Measurements from ENCODE around the gene FBXO28. TPM values are rescaled to one million over a fixed set of nuclear protein-coding genes. Genes with fewer than 3 reads are reported as not detected.
"Not testable (repeated sequence)": the region's sequence is repeated elsewhere in the genome, so short reads cannot be mapped to it uniquely, and the experiment has no call there.

FBXO28 gene
- total RNA-seq, 2 donors from 2014 or later, result 26.2 to 29.5 TPM

- peaks cover 5% of the 10 kb centered on the region for H3K4me1 Mint-ChIP-seq
- no peaks in the 10 kb centered on the region for H3K9me3 Mint-ChIP-seq
- H3K36me3 Mint-ChIP-seq (ENCODE audit: low read depth), result peaks cover 6% of the 10 kb centered on the region
- H3K27ac Mint-ChIP-seq, result no peak overlapping the region
- no peak for ATAC-seq (replicated peaks)
- H3K27me3 Mint-ChIP-seq, result no peaks in the 10 kb centered on the region
- no peak overlapping the region for H3K4me3 Mint-ChIP-seq
Measured at GRCh38 chr1:224199679-224200078, 85.8 kb downstream of the FBXO28 start.

GRCh38 chr1:224201383-224201782, 87.5 kb downstream of the FBXO28 start:
- H3K4me1 Mint-ChIP-seq, result peaks cover 10% of the 10 kb centered on the region
- ATAC-seq (replicated peaks), result no peak
- H3K9me3 Mint-ChIP-seq, result no peaks in the 10 kb centered on the region
- H3K4me3 Mint-ChIP-seq, result no peak overlapping the region
- H3K27ac Mint-ChIP-seq, result no peak overlapping the region
- H3K27me3 Mint-ChIP-seq, result no peaks in the 10 kb centered on the region
- H3K36me3 Mint-ChIP-seq (ENCODE audit: low read depth), result no peaks in the 10 kb centered on the region

GRCh38 chr1:224201853-224202252, 87.9 kb downstream of the FBXO28 start:
- Mint-ChIP-seq H3K36me3 (ENCODE audit: low read depth) (no peaks in the 10 kb centered on the region), H3K4me3 (no peak overlapping the region), H3K27ac (no peak overlapping the region), H3K9me3 (no peaks in the 10 kb centered on the region), H3K4me1 (peaks cover 9% of the 10 kb centered on the region), H3K27me3 (no peaks in the 10 kb centered on the region)
- ATAC-seq (replicated peaks), result no peak

- H3K36me3 Mint-ChIP-seq (ENCODE audit: low read depth), result no peaks in the 10 kb centered on the region
- peaks cover 5% of the 10 kb centered on the region for H3K4me1 Mint-ChIP-seq
- no peak for ATAC-seq (replicated peaks)
- no peak overlapping the region for H3K27ac Mint-ChIP-seq
- H3K9me3 Mint-ChIP-seq, result no peaks in the 10 kb centered on the region
- no peaks in the 10 kb centered on the region for H3K27me3 Mint-ChIP-seq
- H3K4me3 Mint-ChIP-seq, result no peak overlapping the region
Measured at GRCh38 chr1:224203243-224204016, 89.5 kb downstream of the FBXO28 start.

GRCh38 chr1:224205438-224205840, 91.5 kb downstream of the FBXO28 start:
- H3K27ac Mint-ChIP-seq, result peak overlapping the region; percentile 64
- no peaks in the 10 kb centered on the region for H3K27me3 Mint-ChIP-seq
- H3K9me3 Mint-ChIP-seq, result no peaks in the 10 kb centered on the region
- ATAC-seq (replicated peaks), result peak; percentile 90
- peaks cover 5% of the 10 kb centered on the region for H3K4me1 Mint-ChIP-seq
- peak overlapping the region; percentile 72 for H3K4me3 Mint-ChIP-seq
- no peaks in the 10 kb centered on the region for H3K36me3 Mint-ChIP-seq (ENCODE audit: low read depth)

- peak overlapping the region; percentile 72 for H3K4me3 Mint-ChIP-seq
- not testable (repeated sequence) for ATAC-seq (replicated peaks); H3K4me1 Mint-ChIP-seq; H3K36me3 Mint-ChIP-seq (ENCODE audit: low read depth); H3K9me3 Mint-ChIP-seq; H3K27me3 Mint-ChIP-seq
- H3K27ac Mint-ChIP-seq, result peak overlapping the region; percentile 64
Measured at GRCh38 chr1:224205931-224206538, 92.1 kb downstream of the FBXO28 start.

GRCh38 chr1:224211206-224211962, 97.5 kb downstream of the FBXO28 start:
- no peak for ATAC-seq (replicated peaks)

More at GRCh38 chr1:224211206-224211962, 97.5 kb downstream of the FBXO28 start:
- Mint-ChIP-seq H3K4me3 (no peak overlapping the region), H3K4me1 (no peaks in the 10 kb centered on the region), H3K27ac (no peak overlapping the region), H3K36me3 (ENCODE audit: low read depth) (no peaks in the 10 kb centered on the region), H3K27me3 (no peaks in the 10 kb centered on the region), H3K9me3 (no peaks in the 10 kb centered on the region)

Other genes with a start within 250 kb of the FBXO28 start
- 10 to 100 TPM; 37.7 to 72.3 TPM for gene DEGS1, start 69.1 kb downstream of the FBXO28 start, total RNA-seq
- 10 to 100 TPM; 19.9 to 39.5 TPM for gene NVL, start 216.1 kb downstream of the FBXO28 start, total RNA-seq
- 10 to 100 TPM; 42.6 to 44.8 TPM for gene CNIH4, start 242.8 kb downstream of the FBXO28 start, total RNA-seq

Measured in activated T-helper 17 cell treated with anti-CD3 and anti-CD28 coated beads, Interleukin-2, amount 50 U/mL, for 72 hours (primary cell).